ENCODE data around the gene BBX. TPM values are rescaled to one million over a fixed set of nuclear protein-coding genes. Genes with fewer than 3 reads are reported as not detected.

Gene BBX
- total and polyA plus RNA-seq, 2 of the 13 experiments (the other 11 are each of a cell fraction or from before 2014, with no cell fraction given): 13.7 to 23.2 TPM

- in situ Hi-C loops (cut with HindIII; ENCODE audit: extremely low pct_ligation_motif_present, low pct_unique_long_range_greater_than_20kb): no loop called here
- ATAC-seq (no peak), FAIRE-seq (no peak), DNase-seq (ENCODE audit: low spot score) (no peak)
- H3K4me3 ChIP-seq (replicated peaks in 1 of 3; ENCODE audit: insufficient read depth in 1 of 3, low read depth in 2 of 3, low read length in 3 of 3): no peak overlapping the region
- no peak overlapping the region for H3K9ac ChIP-seq (ENCODE audit: insufficient read depth, low read depth, low read length)
- no TSS peak for BruUV-seq (replicated peaks)
- intact Hi-C loops (cut with micrococcal nuclease; ENCODE audit: unreplicated experiment): loop anchor here (10.0 kb wide), 1 partner anchor 416 kb away; no protein-coding TSS in a partner anchor
- H2AFZ ChIP-seq (ENCODE audit: low read length): no peak overlapping the region
- POLR2A ChIA-PET: no interaction called here
- no peak overlapping the region for H3K4me2 ChIP-seq (ENCODE audit: low read depth, low read length)
- CTCF ChIA-PET (ENCODE audit: low intra/inter-chr PET ratio, low total read pairs): no interaction called here
- no peaks in the 10 kb centered on the region for H4K20me1 ChIP-seq (ENCODE audit: insufficient read depth, low read length)
- no peak for TF ChIP-seq ZNF775 (CRISPR knock-in tag; IDR thresholded peaks at IDR 0.05; ENCODE audit: borderline replicate concordance)
- TF ChIP-seq, protein P1, sequence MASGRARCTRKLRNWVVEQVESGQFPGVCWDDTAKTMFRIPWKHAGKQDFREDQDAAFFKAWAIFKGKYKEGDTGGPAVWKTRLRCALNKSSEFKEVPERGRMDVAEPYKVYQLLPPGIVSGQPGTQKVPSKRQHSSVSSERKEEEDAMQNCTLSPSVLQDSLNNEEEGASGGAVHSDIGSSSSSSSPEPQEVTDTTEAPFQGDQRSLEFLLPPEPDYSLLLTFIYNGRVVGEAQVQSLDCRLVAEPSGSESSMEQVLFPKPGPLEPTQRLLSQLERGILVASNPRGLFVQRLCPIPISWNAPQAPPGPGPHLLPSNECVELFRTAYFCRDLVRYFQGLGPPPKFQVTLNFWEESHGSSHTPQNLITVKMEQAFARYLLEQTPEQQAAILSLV (CRISPR knock-in tag; IDR thresholded peaks at IDR 0.05; ENCODE audit: borderline replicate concordance): no peak
- TF ChIP-seq, protein P2, sequence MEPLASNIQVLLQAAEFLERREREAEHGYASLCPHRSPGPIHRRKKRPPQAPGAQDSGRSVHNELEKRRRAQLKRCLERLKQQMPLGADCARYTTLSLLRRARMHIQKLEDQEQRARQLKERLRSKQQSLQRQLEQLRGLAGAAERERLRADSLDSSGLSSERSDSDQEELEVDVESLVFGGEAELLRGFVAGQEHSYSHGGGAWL (CRISPR knock-in tag; IDR thresholded peaks at IDR 0.05): no peak
- no peak for TF ChIP-seq ZNF790 (CRISPR knock-in tag; IDR thresholded peaks at IDR 0.05; ENCODE audit: borderline replicate concordance)
- no peak for TF ChIP-seq SMAD9 (CRISPR knock-in tag; IDR thresholded peaks at IDR 0.05)
- no peak for TF ChIP-seq ZNF550 (CRISPR knock-in tag; IDR thresholded peaks at IDR 0.05; ENCODE audit: borderline replicate concordance)
- TF ChIP-seq POGZ (CRISPR knock-in tag; IDR thresholded peaks at IDR 0.05): no peak
- TF ChIP-seq ZNF143 (CRISPR knock-in tag; IDR thresholded peaks at IDR 0.05): no peak
- no peak for TF ChIP-seq ZBTB43 (CRISPR knock-in tag; conservative IDR thresholded peaks at IDR 0.05)
- TF ChIP-seq ASH2L (IDR thresholded peaks at IDR 0.05; ENCODE audit: insufficient read length, low read depth, low read length): no peak
- no peak for TF ChIP-seq ZNF556 (CRISPR knock-in tag; IDR thresholded peaks at IDR 0.05; ENCODE audit: borderline replicate concordance)
- H3K4me1 ChIP-seq (ENCODE audit: insufficient read depth, low read length): no peaks in the 10 kb centered on the region
- WGBS (ENCODE audit: low lambda C conversion rate): 99% methylated on average over 3 of the region's 3 CpGs
- no peak overlapping the region for H3K27ac ChIP-seq (ENCODE audit: extremely low read length, insufficient read depth, low read length)
- no peaks in the 10 kb centered on the region for H3K27me3 ChIP-seq (ENCODE audit: control insufficient read depth in 1 of 2, insufficient read depth in 2 of 2, low read length in 2 of 2)
- H3K9me3 ChIP-seq (ENCODE audit: low read length): no peaks in the 10 kb centered on the region
- peaks cover 2 to 7% of the 10 kb centered on the region in 2 experiments; a peak in 2 of 5 replicates for H3K36me3 ChIP-seq (replicated peaks in 1 of 2; ENCODE audit: control insufficient read depth in 1 of 2, insufficient read depth in 2 of 2, low read length in 2 of 2)
- H3K79me2 ChIP-seq (ENCODE audit: insufficient read depth, low read length): no peaks in the 10 kb centered on the region
These were observed 128.0 kb downstream of the BBX start for GRCh38 chr3:107650788-107651187.
